Bronchus fibroblast of lung (primary cell): ENCODE results near the gene CC2D1B. TPM values are rescaled to one million over a fixed set of nuclear protein-coding genes. Genes with fewer than 3 reads are reported as not detected.

ENCODE experiments used
- total RNA-seq: library from RNA; depleted of rRNA; stranded (reverse); fragments of >200 nt; gene quantifications from 2 replicates; pipeline ENCODE4 v1.2.3, GENCODE V29; 2015

The CC2D1B gene
- 22.1 and 24.7 TPM in 2 replicates for total RNA-seq

DNA sequence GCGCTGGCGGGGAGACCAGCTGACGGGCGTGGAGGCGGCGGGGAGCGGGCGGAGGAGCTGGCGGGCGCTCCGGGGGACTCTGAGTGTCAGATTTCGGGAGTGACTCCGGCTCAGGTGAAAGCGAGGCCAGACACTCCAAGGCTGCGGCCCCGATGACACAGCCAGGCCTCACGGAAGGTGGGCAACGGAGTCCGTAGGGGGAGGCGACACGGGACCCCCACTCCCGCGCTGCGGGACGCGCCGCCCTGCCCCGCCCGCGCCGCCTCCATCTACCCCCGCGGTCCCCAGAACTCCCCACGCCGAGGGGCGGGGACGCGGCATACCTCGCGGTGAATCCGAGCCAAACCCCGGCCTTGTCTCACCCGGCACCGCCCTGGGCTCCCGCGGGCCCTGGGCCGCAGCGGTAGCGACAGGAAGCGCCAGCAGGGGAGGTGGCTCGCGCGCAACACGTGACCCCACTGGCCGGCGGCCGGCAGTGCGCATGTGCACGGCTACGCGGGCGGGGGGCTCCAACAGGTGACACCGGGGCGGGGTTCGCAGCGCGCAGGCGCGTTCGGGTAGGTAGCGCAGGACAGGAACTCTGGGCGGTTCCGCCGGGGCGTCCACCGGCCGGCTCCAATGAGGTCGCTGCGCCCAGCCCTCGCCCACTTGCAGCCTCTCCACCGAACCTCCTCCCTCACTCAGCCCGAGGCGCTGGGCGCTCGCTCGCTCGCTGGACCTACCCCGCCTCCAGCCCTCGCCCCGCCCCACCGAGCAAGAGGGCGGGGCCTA is at the start of gene CC2D1B:
TSS of gene CC2D1B (minus strand) at position 460 of the 771 bp plus-strand sequence. CDS start 1,585 bp downstream, outside the sequence.

GRCh38 chr1:52404116-52404974 is 38.3 kb upstream of the CC2D1B start, which contains the start of the genes ORC1 and PRPF38A:
Gene ORC1 (minus strand): TSS chr1:52404423. CDS start chr1:52402223, 2,200 bp downstream.
Gene PRPF38A (plus strand): TSS chr1:52404602. CDS start chr1:52404750, 148 bp downstream.

Other genes with a start within 250 kb of the CC2D1B start
- 12.5 and 13.4 TPM in 2 replicates for gene ZFYVE9, start 224.1 kb downstream of the CC2D1B start, total RNA-seq
- gene ORC1, start 38.2 kb upstream of the CC2D1B start, total RNA-seq, result 13.1 and 14.5 TPM in 2 replicates
- gene PRPF38A, start 38.4 kb upstream of the CC2D1B start, total RNA-seq, result 14.0 and 19.2 TPM in 2 replicates
- gene TUT4, start 186.9 kb upstream of the CC2D1B start, total RNA-seq, result 12.9 and 13.8 TPM in 2 replicates
- 52.2 and 55.5 TPM in 2 replicates for gene GPX7, start 236.2 kb upstream of the CC2D1B start, total RNA-seq